ENCODE results near the gene CLCN7. TPM values are rescaled to one million over a fixed set of nuclear protein-coding genes. Genes with fewer than 3 reads are reported as not detected.
A peak's percentile ranks its signal among the peaks of the same experiment; 100 is the strongest.

CLCN7 gene
- total RNA-seq, 4 donors from 2014 or later = 50.3 to 144 (median 89.9) TPM

- Histone ChIP-seq H3K36me3 (peaks cover 26 to 38% of the 10 kb centered on the region in 2 donors), H3K9me3 (no peaks in the 10 kb centered on the region), H3K4me1 (no peaks in the 10 kb centered on the region), H3K4me3 (replicated peaks in 1 of 3) (no peak overlapping the region), H3K27ac (no peak overlapping the region), H3K27me3 (no peaks in the 10 kb centered on the region)
- intact Hi-C loops (cut with DNase I) = no loop called here
- no peak for DNase-seq
- TF ChIP-seq POLR2A (IDR thresholded peaks at IDR 0.05) (no peak), CTCF (IDR thresholded peaks at IDR 0.05) (no peak)
- 93 to 95% methylated on average over 7 to 11 of the region's 16 CpGs for whole genome bisulfite sequencing, 2 donors
Observed at GRCh38 chr16:1518626-1519135, 43.9 kb upstream of the CLCN7 start.

GRCh38 chr16:1514507-1514906 lies 39.7 kb upstream of the CLCN7 start:
- Histone ChIP-seq H3K4me3 (replicated peaks in 1 of 3) (no peak overlapping the region), H3K27me3 (no peaks in the 10 kb centered on the region), H3K9me3 (no peaks in the 10 kb centered on the region), H3K27ac (no peak overlapping the region), H3K4me1 (peaks cover 0 to 2% of the 10 kb centered on the region in 2 donors), H3K36me3 (peaks cover 12 to 23% of the 10 kb centered on the region in 2 donors)
- intact Hi-C loops (cut with DNase I) = no loop called here
- TF ChIP-seq POLR2A (IDR thresholded peaks at IDR 0.05) = no peak
- TF ChIP-seq CTCF (IDR thresholded peaks at IDR 0.05) = no peak
- 99% methylated on average over 3 of the region's 3 CpGs for WGBS, 2 donors
- DNase-seq = no peak

GRCh38 chr16:1512774-1513173 lies 37.9 kb upstream of the CLCN7 start:
- Histone ChIP-seq H3K36me3 (peaks cover 7 to 14% of the 10 kb centered on the region in 2 donors), H3K27me3 (no peaks in the 10 kb centered on the region), H3K4me3 (replicated peaks in 1 of 3) (no peak overlapping the region), H3K4me1 (peaks cover 0 to 7% of the 10 kb centered on the region in 2 donors), H3K9me3 (no peaks in the 10 kb centered on the region), H3K27ac (peak overlapping the region in 1 of 3 donors; percentile 53)
- no peak for TF ChIP-seq POLR2A (IDR thresholded peaks at IDR 0.05)
- TF ChIP-seq CTCF (IDR thresholded peaks at IDR 0.05) = no peak
- DNase-seq = no peak
- intact Hi-C loops (cut with DNase I) = no loop called here
- WGBS, 2 donors = 78 to 84% methylated on average over 15 of the region's 15 CpGs

- intact Hi-C loops (cut with DNase I) = no loop called here
- DNase-seq = no peak
- H3K27ac ChIP-seq = peak overlapping the region in 1 of 3 donors; percentile 53
- H3K4me1 ChIP-seq = peaks cover 0 to 7% of the 10 kb centered on the region in 2 donors
- no peaks in the 10 kb centered on the region for H3K9me3 ChIP-seq
- TF ChIP-seq POLR2A (IDR thresholded peaks at IDR 0.05) (no peak), CTCF (IDR thresholded peaks at IDR 0.05) (no peak)
- H3K27me3 ChIP-seq = no peaks in the 10 kb centered on the region
- 79 to 82% methylated on average over 29 to 30 of the region's 30 CpGs for WGBS, 2 donors
- no peak overlapping the region for H3K4me3 ChIP-seq (replicated peaks in 1 of 3)
- peaks cover 7 to 14% of the 10 kb centered on the region in 2 donors for H3K36me3 ChIP-seq
Observed at GRCh38 chr16:1511662-1512569, 37.1 kb upstream of the CLCN7 start.

- Histone ChIP-seq H3K36me3 (peaks cover 7 to 14% of the 10 kb centered on the region in 2 donors), H3K4me3 (replicated peaks in 1 of 3) (no peak overlapping the region), H3K27me3 (no peaks in the 10 kb centered on the region), H3K27ac (no peak overlapping the region), H3K4me1 (peaks cover 0 to 7% of the 10 kb centered on the region in 2 donors), H3K9me3 (no peaks in the 10 kb centered on the region)
- intact Hi-C loops (cut with DNase I) = no loop called here
- WGBS, 2 donors = 87 to 96% methylated on average over 14 to 26 of the region's 26 CpGs
- DNase-seq = no peak
- TF ChIP-seq POLR2A (IDR thresholded peaks at IDR 0.05) (no peak), CTCF (IDR thresholded peaks at IDR 0.05) (no peak)
Observed at GRCh38 chr16:1510941-1511351, 36.1 kb upstream of the CLCN7 start.

Data from thyroid gland (tissue), 4 donors.